Activated CD8-positive, alpha-beta T cell treated with anti-CD3 and anti-CD28 coated beads for 36 hours (primary cell): ENCODE measurements around the gene C15orf61. TPM values are rescaled to one million over a fixed set of nuclear protein-coding genes. Genes with fewer than 3 reads are reported as not detected.

ENCODE experiments used
- ATAC-seq: fragments of 200-7000 bp; cut with Tn5 transposase; one replicate; pipeline ENCODE4 v1.10.0; 2021; ENCODE audit warnings: mild to moderate bottlenecking, moderate library complexity
- CTCF ChIA-PET: fragments of 350-600 bp; sonication (Branson Sonifier 250); formaldehyde crosslinking; loops from one replicate; lab custom pipeline; 2021; ENCODE audit warnings: antibody characterized with exemption; lab: Charles Lee
- POLR2A ChIA-PET: fragments of 350-600 bp; sonication (Branson Sonifier 250); formaldehyde crosslinking; loops from one replicate; lab custom pipeline; 2021; ENCODE audit warnings: antibody characterized with exemption; lab: Charles Lee
- DNase-seq: peaks from one replicate; pipeline ENCODE4 v3.0.0-alpha.2; 2020
- H3K27ac Mint-ChIP-seq: one replicate; pipeline ENCODE4 v1.8.0; 2021; ENCODE audit warnings: mild to moderate bottlenecking, mixed read lengths
- H3K27me3 Mint-ChIP-seq: one replicate; pipeline ENCODE4 v1.8.0; 2021; ENCODE audit warnings: mixed read lengths
- H3K36me3 Mint-ChIP-seq: one replicate; pipeline ENCODE4 v1.8.0; 2021; ENCODE audit warnings: low read depth, mixed read lengths
- H3K4me1 Mint-ChIP-seq: one replicate; pipeline ENCODE4 v1.8.0; 2021; ENCODE audit warnings: low read depth, mixed read lengths
- H3K4me3 Mint-ChIP-seq: one replicate; pipeline ENCODE4 v1.8.0; 2021; ENCODE audit warnings: mild to moderate bottlenecking, moderate library complexity, mixed read lengths
- H3K9me3 Mint-ChIP-seq: one replicate; pipeline ENCODE4 v1.8.0; 2021; ENCODE audit warnings: mixed read lengths
- CTCF ChIP-seq: fragments of 200-600 bp; IDR thresholded peaks from one replicate; pipeline ENCODE4 v1.8.0; 2022; ENCODE audit warnings: antibody characterized with exemption, mild to moderate bottlenecking
- intact Hi-C: fragments of 100-400 bp; cut with micrococcal nuclease; formaldehyde crosslinking; loops from one replicate; pipeline ENCODE4 v1.10.0; 2022
- total RNA-seq, 2 experiments: library from RNA; stranded (reverse); gene quantifications; one replicate each; pipeline ENCODE4 v1.2.3, GENCODE V29; 2021

Gene C15orf61
- total RNA-seq, 2 experiments from 2014 or later, result 7.5 to 7.8 TPM

GRCh38 chr15:67564021-67564967 is 43.4 kb downstream of the C15orf61 start:
- Mint-ChIP-seq H3K4me3 (no peak overlapping the region), H3K4me1 (peaks cover 18% of the 10 kb centered on the region), H3K9me3 (no peaks in the 10 kb centered on the region), H3K27me3 (no peaks in the 10 kb centered on the region), H3K27ac (no peak overlapping the region), H3K36me3 (peaks cover 17% of the 10 kb centered on the region)
- ChIA-PET CTCF (no interaction called here), POLR2A (no interaction called here)
- intact Hi-C loops, result no loop called here
- DNase-seq, result no peak
- ATAC-seq, result peak; percentile 66
- TF ChIP-seq CTCF, result no peak

GRCh38 chr15:67564968-67565345 is 44.0 kb downstream of the C15orf61 start:
- H3K9me3 Mint-ChIP-seq, result no peaks in the 10 kb centered on the region
- CTCF ChIA-PET, result no interaction called here
- TF ChIP-seq CTCF, result no peak
- H3K27me3 Mint-ChIP-seq, result no peaks in the 10 kb centered on the region
- POLR2A ChIA-PET, result no interaction called here
- no peak overlapping the region for H3K4me3 Mint-ChIP-seq
- peaks cover 18% of the 10 kb centered on the region for H3K4me1 Mint-ChIP-seq
- DNase-seq (no peak), ATAC-seq (peak; percentile 24)
- H3K27ac Mint-ChIP-seq, result no peak overlapping the region
- intact Hi-C loops, result no loop called here
- peaks cover 13% of the 10 kb centered on the region for H3K36me3 Mint-ChIP-seq

GRCh38 chr15:67569668-67570067 is 48.7 kb downstream of the C15orf61 start:
- H3K36me3 Mint-ChIP-seq, result peaks cover 9% of the 10 kb centered on the region
- POLR2A ChIA-PET, result no interaction called here
- no peaks in the 10 kb centered on the region for H3K9me3 Mint-ChIP-seq
- peaks cover 9% of the 10 kb centered on the region for H3K4me1 Mint-ChIP-seq
- ATAC-seq, result no peak
- intact Hi-C loops, result no loop called here
- no peak overlapping the region for H3K27ac Mint-ChIP-seq
- CTCF ChIA-PET, result interaction anchor here (1.4 kb wide), 1 partner anchor 266 kb away, joined by 4 read pairs; no protein-coding TSS in a partner anchor
- no peak for DNase-seq
- no peaks in the 10 kb centered on the region for H3K27me3 Mint-ChIP-seq
- H3K4me3 Mint-ChIP-seq, result no peak overlapping the region
- no peak for TF ChIP-seq CTCF

GRCh38 chr15:67570875-67571647 is 50.1 kb downstream of the C15orf61 start:
- peaks cover 6% of the 10 kb centered on the region for H3K4me1 Mint-ChIP-seq
- DNase-seq (no peak), ATAC-seq (no peak)
- no peaks in the 10 kb centered on the region for H3K27me3 Mint-ChIP-seq
- intact Hi-C loops, result no loop called here
- CTCF ChIA-PET, result interaction anchor here (0.7 to 1.6 kb wide), 4 partner anchors 10 to 265 kb away, joined by 3 to 4 read pairs (median 3); no protein-coding TSS in a partner anchor
- H3K4me3 Mint-ChIP-seq, result no peak overlapping the region
- H3K36me3 Mint-ChIP-seq, result peaks cover 4% of the 10 kb centered on the region
- TF ChIP-seq CTCF, result no peak
- POLR2A ChIA-PET, result interaction anchor here (0.7 kb wide), 1 partner anchor 1073 kb away, joined by 3 read pairs; the partner anchor contains the start of gene SNAPC5
- H3K27ac Mint-ChIP-seq, result no peak overlapping the region
- H3K9me3 Mint-ChIP-seq, result no peaks in the 10 kb centered on the region
